HuH-7.5 (cell line): ENCODE measurements around the gene CNTN1.

Source experiments
- DNase-seq: peaks from one replicate; pipeline ENCODE4 v3.0.0; 2011; ENCODE audit warnings: low spot score

CNTN1 gene

GRCh38 chr12:40691913-40692764 lies at the start of gene CNTN1:
CNTN1 (plus strand) TSS chr12:40692439.
- peak; percentile 29 for DNase-seq

GRCh38 chr12:40643506-40643905 lies 48.7 kb upstream of the CNTN1 start:
- no peak for DNase-seq

- no peak for DNase-seq
These were observed 48.3 kb upstream of the CNTN1 start for GRCh38 chr12:40643976-40644375.

- no peak for DNase-seq
These were observed 47.5 kb upstream of the CNTN1 start for GRCh38 chr12:40644708-40645107.

- no peak for DNase-seq
These were observed 46.9 kb upstream of the CNTN1 start for GRCh38 chr12:40645361-40645760.

GRCh38 chr12:40646456-40646855 lies 45.8 kb upstream of the CNTN1 start:
- no peak for DNase-seq

- DNase-seq = no peak
These were observed 45.3 kb upstream of the CNTN1 start for GRCh38 chr12:40646911-40647310.

- DNase-seq = no peak
These were observed 44.6 kb upstream of the CNTN1 start for GRCh38 chr12:40647651-40648050.

GRCh38 chr12:40648519-40648918 lies 43.7 kb upstream of the CNTN1 start:
- DNase-seq = no peak

GRCh38 chr12:40650038-40650704 lies 42.1 kb upstream of the CNTN1 start:
- DNase-seq = no peak

- no peak for DNase-seq
These were observed 36.8 kb upstream of the CNTN1 start for GRCh38 chr12:40655451-40655850.

GRCh38 chr12:40662366-40662765 lies 29.9 kb upstream of the CNTN1 start:
- no peak for DNase-seq

GRCh38 chr12:40663781-40664180 lies 28.5 kb upstream of the CNTN1 start:
- DNase-seq = no peak

- DNase-seq = peak; percentile 10
These were observed 24.1 kb upstream of the CNTN1 start for GRCh38 chr12:40668099-40668529.

GRCh38 chr12:40672741-40673271 lies 19.4 kb upstream of the CNTN1 start:
- no peak for DNase-seq

GRCh38 chr12:40681148-40681547 lies 11.1 kb upstream of the CNTN1 start:
- DNase-seq = no peak

GRCh38 chr12:40684986-40685385 lies 7.3 kb upstream of the CNTN1 start:
- no peak for DNase-seq

- no peak for DNase-seq
These were observed 4.0 kb upstream of the CNTN1 start for GRCh38 chr12:40688085-40688725.

- DNase-seq = no peak
These were observed 2.7 kb upstream of the CNTN1 start for GRCh38 chr12:40689576-40689975.

GRCh38 chr12:40692765-40693206 lies 547 bp downstream of the CNTN1 start:
- no peak for DNase-seq

GRCh38 chr12:40693207-40693821 lies 1.1 kb downstream of the CNTN1 start:
- no peak for DNase-seq
